GM23338 (cell line): ENCODE results near the gene COX6B1. TPM values are rescaled to one million over a fixed set of nuclear protein-coding genes. Genes with fewer than 3 reads are reported as not detected.

ENCODE experiments used
- ATAC-seq: fragments of 200-7000 bp; cut with Tn5 transposase; 3 replicates; pipeline ENCODE4 v1.9.1; 2020
- DNase-seq: peaks from one replicate; pipeline ENCODE4 v3.0.0-alpha.2; 2015; ENCODE audit warnings: low spot score
- H2AFZ ChIP-seq: fragments of 200-600 bp; sonication (generic); 2 replicates; pipeline ENCODE4 v1.8.0; 2016; ENCODE audit warnings: antibody characterized with exemption, mild to moderate bottlenecking, moderate library complexity
- H3F3A ChIP-seq: fragments of 200-600 bp; sonication (generic); replicated peaks from 2 replicates; pipeline ENCODE4 v1.8.0; 2017; ENCODE audit warnings: antibody characterized with exemption, mixed run types, low read depth
- H3K27ac ChIP-seq: fragments of 200-600 bp; sonication (generic); 2 replicates; pipeline ENCODE4 v1.6.1; 2016; ENCODE audit warnings: low read depth
- H3K27me3 ChIP-seq: fragments of 200-600 bp; sonication (generic); 2 replicates; pipeline ENCODE4 v1.8.0; 2016; ENCODE audit warnings: mild to moderate bottlenecking, mixed run types, moderate library complexity; ENCODE audit not compliant: insufficient read depth
- H3K36me3 ChIP-seq: fragments of 200-600 bp; sonication (generic); 2 replicates; pipeline ENCODE4 v1.8.0; 2016; ENCODE audit warnings: mild to moderate bottlenecking; ENCODE audit not compliant: insufficient read depth
- H3K4me1 ChIP-seq: fragments of 200-600 bp; sonication (generic); 2 replicates; pipeline ENCODE4 v1.8.0; 2016; ENCODE audit warnings: mild to moderate bottlenecking, moderate library complexity; ENCODE audit not compliant: insufficient read depth
- H3K4me2 ChIP-seq: fragments of 200-600 bp; sonication (generic); 2 replicates; pipeline ENCODE4 v1.7.1; 2017; ENCODE audit warnings: mixed run types
- H3K4me3 ChIP-seq: fragments of 200-600 bp; sonication (generic); 2 replicates; pipeline ENCODE4 v1.6.1; 2016; ENCODE audit warnings: mixed run types
- H3K79me2 ChIP-seq: fragments of 200-600 bp; sonication (generic); replicated peaks from 2 replicates; pipeline ENCODE4 v1.8.0; 2017; ENCODE audit warnings: mild to moderate bottlenecking; ENCODE audit not compliant: insufficient read depth
- H3K9me2 ChIP-seq: fragments of 200-600 bp; sonication (generic); 2 replicates; pipeline ENCODE4 v1.8.0; 2017; ENCODE audit not compliant: insufficient read depth
- H4K20me1 ChIP-seq: fragments of 200-600 bp; sonication (generic); replicated peaks from 2 replicates; pipeline ENCODE4 v1.8.0; 2017; ENCODE audit warnings: mild to moderate bottlenecking; ENCODE audit not compliant: insufficient read depth
- H3K27ac Mint-ChIP-seq: 2 replicates; pipeline ENCODE4 v1.8.0; 2020; ENCODE audit warnings: inconsistent platforms, mild to moderate bottlenecking, moderate library complexity, mixed read lengths
- H3K27me3 Mint-ChIP-seq: 3 replicates; pipeline ENCODE4 v1.8.0; 2022; ENCODE audit warnings: low read depth, mild to moderate bottlenecking, moderate library complexity, mixed read lengths, inconsistent platforms; ENCODE audit not compliant: insufficient read depth, poor library complexity
- H3K36me3 Mint-ChIP-seq: 3 replicates; pipeline ENCODE4 v1.8.0; 2021; ENCODE audit warnings: low read depth, mild to moderate bottlenecking, inconsistent platforms, moderate library complexity, mixed read lengths
- H3K4me1 Mint-ChIP-seq: 3 replicates; pipeline ENCODE4 v1.8.0; 2020; ENCODE audit warnings: mild to moderate bottlenecking, inconsistent platforms, mixed read lengths
- H3K4me3 Mint-ChIP-seq: 3 replicates; pipeline ENCODE4 v1.8.0; 2021; ENCODE audit warnings: moderate library complexity, mild to moderate bottlenecking, inconsistent platforms, mixed read lengths
- H3K9me3 Mint-ChIP-seq: 3 replicates; pipeline ENCODE4 v1.8.0; 2020; ENCODE audit warnings: moderate library complexity, mild to moderate bottlenecking, inconsistent platforms, mixed read lengths
- CREB1 ChIP-seq: fragments of 250-450 bp; sonication (Bioruptor Pico); IDR thresholded peaks from 2 replicates; pipeline ENCODE4 v1.5.0; 2020; ENCODE audit warnings: low read depth, mild to moderate bottlenecking, moderate library complexity
- ETS1 ChIP-seq: IDR thresholded peaks from 2 replicates; pipeline ENCODE4 v1.6.1; 2016; ENCODE audit warnings: antibody characterized with exemption
- EZH2phosphoT487 ChIP-seq: fragments of 200-600 bp; sonication (generic); IDR thresholded peaks from one replicate; pipeline ENCODE4 v1.8.1; 2018; ENCODE audit warnings: antibody characterized with exemption; ENCODE audit not compliant: unreplicated experiment
- JUNB ChIP-seq: IDR thresholded peaks from one replicate; pipeline ENCODE4 v1.6.1; 2016; ENCODE audit warnings: antibody characterized with exemption; ENCODE audit not compliant: unreplicated experiment
- NANOG ChIP-seq: IDR thresholded peaks from 2 replicates; pipeline ENCODE4 v1.6.1; 2016; ENCODE audit warnings: antibody characterized with exemption, borderline replicate concordance
- POLR2AphosphoS5 ChIP-seq: IDR thresholded peaks from 2 replicates; pipeline ENCODE4 v1.6.1; 2016; ENCODE audit warnings: antibody characterized with exemption, low read depth
- REST ChIP-seq: IDR thresholded peaks from one replicate; pipeline ENCODE4 v1.6.1; 2018; ENCODE audit warnings: antibody characterized with exemption; ENCODE audit not compliant: unreplicated experiment
- STAT1 ChIP-seq: IDR thresholded peaks from one replicate; pipeline ENCODE4 v1.6.1; 2016; ENCODE audit warnings: antibody characterized with exemption; ENCODE audit not compliant: unreplicated experiment
- ZNF114 ChIP-seq: fragments of 250-450 bp; sonication (Bioruptor Pico); IDR thresholded peaks from 2 replicates; pipeline ENCODE4 v1.5.0; 2020; ENCODE audit warnings: mild to moderate bottlenecking, moderate library complexity
- ZNF331 ChIP-seq: fragments of 250-450 bp; sonication (Bioruptor Pico); IDR thresholded peaks from 2 replicates; pipeline ENCODE4 v1.5.0; 2020; ENCODE audit warnings: low read depth, mild to moderate bottlenecking, moderate library complexity
- ZNF462 ChIP-seq: fragments of 250-450 bp; sonication (Bioruptor Pico); IDR thresholded peaks from 2 replicates; pipeline ENCODE4 v1.5.0; 2020; ENCODE audit warnings: mild to moderate bottlenecking, moderate library complexity
- polyA plus RNA-seq: library from polyadenylated mRNA; unstranded; fragments of >200 nt; fragmentation: Nextera tagmentation; extraction: Ambion mirVana; gene quantifications from 2 replicates; pipeline ENCODE4 v1.2.1, GENCODE V29; 2016
- total RNA-seq: library from RNA; depleted of rRNA; stranded (reverse); fragments of >200 nt; shearing (Covaris generic); gene quantifications from 2 replicates; pipeline ENCODE4 v1.2.3, GENCODE V29; 2014

COX6B1 gene
- total and polyA plus RNA-seq, 2 experiments from 2014 or later: 564 to 1,532 TPM

- no peak for ATAC-seq
- Mint-ChIP-seq H3K4me1 (no peaks in the 10 kb centered on the region), H3K9me3 (no peaks in the 10 kb centered on the region), H3K27me3 (peaks cover 3% of the 10 kb centered on the region), H3K4me3 (no peak overlapping the region), H3K36me3 (peaks cover 67% of the 10 kb centered on the region), H3K27ac (no peak overlapping the region)
- TF ChIP-seq ZNF462 (no peak), REST (no peak), POLR2AphosphoS5 (no peak), ETS1 (no peak), JUNB (no peak), STAT1 (no peak), ZNF114 (CRISPR knock-in tag) (no peak), EZH2phosphoT487 (no peak), NANOG (no peak), CREB1 (no peak), ZNF331 (CRISPR knock-in tag) (no peak)
- H3K79me2 ChIP-seq: no peaks in the 10 kb centered on the region; the same call in 1 of the 2 replicates
- H2AFZ ChIP-seq: no peak overlapping the region
- no peak for DNase-seq
- H3F3A ChIP-seq: no peaks in the 10 kb centered on the region
- H3K4me1 ChIP-seq: no peaks in the 10 kb centered on the region
- H3K4me3 ChIP-seq: no peak overlapping the region
- no peaks in the 10 kb centered on the region for H3K9me2 ChIP-seq
- H3K36me3 ChIP-seq: peaks cover 40% of the 10 kb centered on the region
- H3K4me2 ChIP-seq: no peak overlapping the region
- no peak overlapping the region for H3K27ac ChIP-seq
- H3K27me3 ChIP-seq: no peaks in the 10 kb centered on the region
- H4K20me1 ChIP-seq: peaks cover 7% of the 10 kb centered on the region
Measured at GRCh38 chr19:35656700-35657099, 8.6 kb downstream of the COX6B1 start.
